ENCODE measurements around the gene PPP1R8.

GRCh38 chr1:27879374-27880082 lies 48.9 kb downstream of the PPP1R8 start:
- TF ChIP-seq CTCF (IDR thresholded peaks at IDR 0.05): no peak
- no peak for TF ChIP-seq ZFX (IDR thresholded peaks at IDR 0.05; ENCODE audit: borderline replicate concordance)

Measured in 22Rv1 (cell line).